IMR-90 (cell line): Measurements from ENCODE around the gene NDST3. TPM values are rescaled to one million over a fixed set of nuclear protein-coding genes. Genes with fewer than 3 reads are reported as not detected.

Experiments used
- ATAC-seq: fragments of 200-7000 bp; cut with Tn5 transposase; 2 replicates; pipeline ENCODE4 v1.9.1; 2020; ENCODE audit warnings: low read depth, mild to moderate bottlenecking, moderate library complexity
- BruUV-seq: library from RNA; stranded (reverse); fragments of 400-500 nt; replicated peaks from 2 replicates; lab custom pipeline; 2021; lab: Mats Ljungman, UMichigan
- CTCF ChIA-PET: fragments of 300-600 bp; formaldehyde crosslinking; extraction: SDS; loops from one replicate; lab custom pipeline; 2021; ENCODE audit warnings: antibody characterized with exemption; lab: Yijun Ruan, JAX
- POLR2A ChIA-PET: fragments of 300-600 bp; sonication (Branson Sonifier 250); formaldehyde crosslinking; loops from one replicate; lab custom pipeline; 2022; ENCODE audit warnings: antibody characterized with exemption; ENCODE audit not compliant: unreplicated experiment; lab: Charles Lee
- DNase-seq: peaks from one replicate; pipeline ENCODE4 v3.0.0; 2013
- H2AFZ ChIP-seq: replicated peaks from 2 replicates; pipeline ENCODE3; 2013; ENCODE audit warnings: low read length, mild to moderate bottlenecking; ENCODE audit not compliant: poor library complexity
- H2AK5ac ChIP-seq: 2 replicates; pipeline ENCODE4 v1.6.1; 2013; ENCODE audit warnings: low read depth, low read length, inconsistent platforms
- H2AK9ac ChIP-seq: replicated peaks from 2 replicates; pipeline ENCODE3; 2013; ENCODE audit warnings: mild to moderate bottlenecking, low read depth, low read length, moderate library complexity; ENCODE audit not compliant: poor library complexity
- H2BK120ac ChIP-seq: 2 replicates; pipeline ENCODE4 v1.6.1; 2013; ENCODE audit warnings: low read depth, low read length, inconsistent platforms
- H2BK15ac ChIP-seq: 3 replicates; pipeline ENCODE4 v1.6.1; 2013; ENCODE audit warnings: low read depth, low read length, inconsistent platforms
- H2BK20ac ChIP-seq: 2 replicates; pipeline ENCODE4 v1.6.1; 2013; ENCODE audit warnings: low read depth, mild to moderate bottlenecking, inconsistent platforms, low read length, moderate library complexity
- H2BK5ac ChIP-seq: 2 replicates; pipeline ENCODE4 v1.6.1; 2013; ENCODE audit warnings: mild to moderate bottlenecking, low read depth, low read length, inconsistent platforms; ENCODE audit not compliant: poor library complexity, severe bottlenecking
- H3K14ac ChIP-seq: replicated peaks from 2 replicates; pipeline ENCODE4 v1.6.1; 2013; ENCODE audit warnings: low read depth, low read length, inconsistent platforms
- H3K18ac ChIP-seq: 2 replicates; pipeline ENCODE4 v1.6.1; 2013; ENCODE audit warnings: low read depth, low read length, control low read depth
- H3K23ac ChIP-seq: 2 replicates; pipeline ENCODE4 v1.6.1; 2013; ENCODE audit warnings: low read depth, low read length, inconsistent platforms
- H3K27ac ChIP-seq: 2 replicates; pipeline ENCODE4 v1.5.1; 2013; ENCODE audit warnings: mild to moderate bottlenecking, control low read depth, low read length; ENCODE audit not compliant: insufficient read depth
- H3K27me3 ChIP-seq: 2 replicates; pipeline ENCODE4 v1.6.1; 2013; ENCODE audit warnings: low read length; ENCODE audit not compliant: control insufficient read depth, insufficient read depth
- H3K36me3 ChIP-seq: 2 replicates; pipeline ENCODE4 v1.6.1; 2013; ENCODE audit warnings: low read length, mixed read lengths; ENCODE audit not compliant: control insufficient read depth, insufficient read depth
- H3K4ac ChIP-seq: 2 replicates; pipeline ENCODE4 v1.6.1; 2013; ENCODE audit warnings: low read depth, low read length, inconsistent platforms
- H3K4me1 ChIP-seq: 2 replicates; pipeline ENCODE4 v1.6.1; 2013; ENCODE audit warnings: low read length, mixed read lengths; ENCODE audit not compliant: control insufficient read depth, insufficient read depth
- H3K4me2 ChIP-seq: 2 replicates; pipeline ENCODE4 v1.6.1; 2013; ENCODE audit warnings: low read depth, mild to moderate bottlenecking, control low read depth, low read length, moderate library complexity
- H3K4me3 ChIP-seq: 2 replicates; pipeline ENCODE4 v1.5.1; 2013; ENCODE audit warnings: low read depth, mild to moderate bottlenecking, control low read depth, low read length, moderate library complexity; ENCODE audit not compliant: insufficient read depth
- H3K56ac ChIP-seq: 2 replicates; pipeline ENCODE4 v1.6.1; 2013; ENCODE audit warnings: low read length, inconsistent platforms; ENCODE audit not compliant: insufficient read depth; ENCODE audit errors: extremely low read depth
- H3K79me1 ChIP-seq, 2 experiments: 2 replicates each; pipeline ENCODE4 v1.6.1; 2013; ENCODE audit warnings: low read length in 2 of 2, inconsistent platforms in 1 of 2, low read depth in 1 of 2
- H3K9ac ChIP-seq: 2 replicates; pipeline ENCODE4 v1.6.1; 2013; ENCODE audit warnings: low read depth, low read length, control low read depth
- H3K9me1 ChIP-seq: 2 replicates; pipeline ENCODE4 v1.6.1; 2013; ENCODE audit warnings: low read length, inconsistent platforms; ENCODE audit not compliant: insufficient read depth
- H3K9me3 ChIP-seq: 2 replicates; pipeline ENCODE4 v1.6.1; 2013; ENCODE audit warnings: low read length; ENCODE audit not compliant: control insufficient read depth, insufficient read depth
- H4K20me1 ChIP-seq: 2 replicates; pipeline ENCODE4 v1.6.1; 2013; ENCODE audit warnings: low read length, inconsistent platforms; ENCODE audit not compliant: insufficient read depth
- H4K5ac ChIP-seq: 2 replicates; pipeline ENCODE4 v1.6.1; 2013; ENCODE audit warnings: mild to moderate bottlenecking, low read depth, low read length, control low read depth
- H4K8ac ChIP-seq, 2 experiments: 2 replicates each; pipeline ENCODE4 v1.6.1; 2013; ENCODE audit warnings: low read depth in 2 of 2, low read length in 2 of 2, control low read depth in 1 of 2, inconsistent platforms in 1 of 2
- H4K91ac ChIP-seq: 2 replicates; pipeline ENCODE4 v1.6.1; 2013; ENCODE audit warnings: low read depth, low read length, inconsistent platforms; ENCODE audit not compliant: insufficient read depth
- BHLHE40 ChIP-seq: fragments of 150-350 bp; IDR thresholded peaks from 2 replicates; pipeline ENCODE4 v1.6.1; 2016; ENCODE audit warnings: mild to moderate bottlenecking, low read depth, low read length
- ELK1 ChIP-seq: fragments of 150-350 bp; IDR thresholded peaks from 2 replicates; pipeline ENCODE4 v1.6.1; 2016; ENCODE audit warnings: low read depth, mild to moderate bottlenecking, low read length, moderate library complexity, borderline replicate concordance
- NFE2L2 ChIP-seq: fragments of 150-350 bp; IDR thresholded peaks from 2 replicates; pipeline ENCODE4 v1.6.1; 2016; ENCODE audit warnings: low read depth, mild to moderate bottlenecking, low read length
- dilution Hi-C: fragments of 300-500 bp; cut with HindIII; formaldehyde crosslinking; loops from one replicate; pipeline ENCODE4 v1.14.3; 2018; ENCODE audit warnings: low sequenced_read_pairs; ENCODE audit not compliant: unreplicated experiment
- in situ Hi-C: fragments of 300-500 bp; cut with MboI; formaldehyde crosslinking; loops from 3 replicates; pipeline ENCODE4 v1.14.3; 2019; ENCODE audit warnings: low sequenced_read_pairs, inconsistent platforms, mixed read lengths
- intact Hi-C: fragments of 100-400 bp; cut with micrococcal nuclease; formaldehyde crosslinking; loops from 2 replicates; pipeline ENCODE4 v1.10.0; 2022
- polyA plus RNA-seq, 3 experiments: library from polyadenylated mRNA; depleted of rRNA; stranded (reverse); fragments of >200 nt; gene quantifications; 2 replicates each; pipeline ENCODE4 v1.2.3, GENCODE V29; 2012; ENCODE audit warnings: low replicate concordance in 1 of 3
- total RNA-seq: library from RNA; depleted of rRNA; stranded (reverse); fragments of >200 nt; gene quantifications from 2 replicates; pipeline ENCODE4 v1.2.3, GENCODE V29; 2012

The NDST3 gene
- total and polyA plus RNA-seq, 2 of the 4 experiments (the other 2 are of a cell fraction): 0.10 to 0.18 TPM

- dilution Hi-C loops (no loop called here), in situ Hi-C loops (no loop called here), intact Hi-C loops (no loop called here)
- Histone ChIP-seq H2BK120ac (no peak overlapping the region), H3K36me3 (no peaks in the 10 kb centered on the region), H2BK15ac (no peak overlapping the region), H3K14ac (no peak overlapping the region), H2AK5ac (no peak overlapping the region), H2AFZ (no peak overlapping the region), H2BK5ac (no peak overlapping the region), H4K5ac (no peak overlapping the region), H4K8ac (no peak overlapping the region), H3K27ac (no peak overlapping the region), H3K23ac (no peak overlapping the region), H3K4me3 (no peak overlapping the region), H3K9ac (no peak overlapping the region), H3K27me3 (no peaks in the 10 kb centered on the region), H3K4ac (no peak overlapping the region), H3K4me2 (no peak overlapping the region), H3K18ac (no peak overlapping the region), H4K20me1 (no peaks in the 10 kb centered on the region), H4K91ac (no peak overlapping the region), H3K9me1 (no peaks in the 10 kb centered on the region), H3K56ac (no peak overlapping the region), H3K9me3 (no peaks in the 10 kb centered on the region), H3K4me1 (no peaks in the 10 kb centered on the region), H2BK20ac (no peak overlapping the region), H3K79me1 (no peaks in the 10 kb centered on the region), H2AK9ac (no peak overlapping the region)
- POLR2A ChIA-PET: no interaction called here
- ATAC-seq (no peak), DNase-seq (no peak)
- no TSS peak for BruUV-seq
- CTCF ChIA-PET: no interaction called here
- no peak for TF ChIP-seq ELK1
- no peak for TF ChIP-seq NFE2L2
- no peak for TF ChIP-seq BHLHE40
Measured at GRCh38 chr4:118155516-118155915, 121.2 kb downstream of the NDST3 start.
